ENCODE measurements around the gene NPRL2.

The NPRL2 gene

DNA sequence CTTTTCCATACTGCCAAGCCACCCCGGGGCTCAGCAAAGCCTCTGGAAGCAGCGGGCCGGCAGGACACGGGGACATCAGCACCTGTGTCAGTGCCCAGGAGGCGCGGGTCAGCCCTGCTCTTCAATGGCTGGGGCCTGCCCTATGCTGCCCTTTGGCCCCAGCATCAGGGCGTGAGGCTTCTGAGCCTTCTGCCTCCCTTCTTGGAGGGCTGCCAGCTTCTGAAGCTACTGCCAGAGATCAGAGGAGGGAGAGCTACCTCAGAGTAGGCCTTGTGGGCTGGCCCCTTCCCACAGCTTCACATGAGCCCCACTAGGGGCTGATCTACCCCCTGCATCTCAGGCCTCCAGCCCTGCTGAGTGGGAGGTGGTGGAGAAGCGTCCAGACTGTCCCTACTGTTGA, 21.8 kb upstream of the NPRL2 start:
- TF ChIP-seq, protein P1, sequence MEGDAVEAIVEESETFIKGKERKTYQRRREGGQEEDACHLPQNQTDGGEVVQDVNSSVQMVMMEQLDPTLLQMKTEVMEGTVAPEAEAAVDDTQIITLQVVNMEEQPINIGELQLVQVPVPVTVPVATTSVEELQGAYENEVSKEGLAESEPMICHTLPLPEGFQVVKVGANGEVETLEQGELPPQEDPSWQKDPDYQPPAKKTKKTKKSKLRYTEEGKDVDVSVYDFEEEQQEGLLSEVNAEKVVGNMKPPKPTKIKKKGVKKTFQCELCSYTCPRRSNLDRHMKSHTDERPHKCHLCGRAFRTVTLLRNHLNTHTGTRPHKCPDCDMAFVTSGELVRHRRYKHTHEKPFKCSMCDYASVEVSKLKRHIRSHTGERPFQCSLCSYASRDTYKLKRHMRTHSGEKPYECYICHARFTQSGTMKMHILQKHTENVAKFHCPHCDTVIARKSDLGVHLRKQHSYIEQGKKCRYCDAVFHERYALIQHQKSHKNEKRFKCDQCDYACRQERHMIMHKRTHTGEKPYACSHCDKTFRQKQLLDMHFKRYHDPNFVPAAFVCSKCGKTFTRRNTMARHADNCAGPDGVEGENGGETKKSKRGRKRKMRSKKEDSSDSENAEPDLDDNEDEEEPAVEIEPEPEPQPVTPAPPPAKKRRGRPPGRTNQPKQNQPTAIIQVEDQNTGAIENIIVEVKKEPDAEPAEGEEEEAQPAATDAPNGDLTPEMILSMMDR (IDR thresholded peaks at IDR 0.05; ENCODE audit: low read length), result no peak
- TF ChIP-seq EZH2 (IDR thresholded peaks at IDR 0.05; ENCODE audit: borderline replicate concordance, low read length), result no peak
- H3K36me3 ChIP-seq (ENCODE audit: insufficient read depth, low read length), result no peaks in the 10 kb centered on the region
- no peak overlapping the region for H2AFZ ChIP-seq (ENCODE audit: low read length)
- H3K27me3 ChIP-seq (ENCODE audit: insufficient read depth, low read length), result peaks cover 11% of the 10 kb centered on the region; the same call in 1 of the 2 replicates
- no peaks in the 10 kb centered on the region for H3K4me1 ChIP-seq (ENCODE audit: insufficient read depth, low read length, severe bottlenecking)
- no peaks in the 10 kb centered on the region for H3F3A ChIP-seq (ENCODE audit: insufficient read depth, low read length)
- H3K27ac ChIP-seq (ENCODE audit: low read depth, low read length, poor library complexity, severe bottlenecking), result no peak overlapping the region
- H3K4me2 ChIP-seq (ENCODE audit: low read length), result no peak overlapping the region
- H3K9me2 ChIP-seq (ENCODE audit: low read depth, low read length), result no peaks in the 10 kb centered on the region
- no peaks in the 10 kb centered on the region for H3K9me3 ChIP-seq (ENCODE audit: low read length)
- no peaks in the 10 kb centered on the region for H4K20me1 ChIP-seq (ENCODE audit: insufficient read depth, low read length)
- no peak overlapping the region for H3K9ac ChIP-seq (ENCODE audit: low read length)
- H3K4me3 ChIP-seq (ENCODE audit: low read depth, low read length, poor library complexity, severe bottlenecking), result no peak overlapping the region
- no peaks in the 10 kb centered on the region for H3K79me2 ChIP-seq (ENCODE audit: insufficient read depth, low read length)

DNA sequence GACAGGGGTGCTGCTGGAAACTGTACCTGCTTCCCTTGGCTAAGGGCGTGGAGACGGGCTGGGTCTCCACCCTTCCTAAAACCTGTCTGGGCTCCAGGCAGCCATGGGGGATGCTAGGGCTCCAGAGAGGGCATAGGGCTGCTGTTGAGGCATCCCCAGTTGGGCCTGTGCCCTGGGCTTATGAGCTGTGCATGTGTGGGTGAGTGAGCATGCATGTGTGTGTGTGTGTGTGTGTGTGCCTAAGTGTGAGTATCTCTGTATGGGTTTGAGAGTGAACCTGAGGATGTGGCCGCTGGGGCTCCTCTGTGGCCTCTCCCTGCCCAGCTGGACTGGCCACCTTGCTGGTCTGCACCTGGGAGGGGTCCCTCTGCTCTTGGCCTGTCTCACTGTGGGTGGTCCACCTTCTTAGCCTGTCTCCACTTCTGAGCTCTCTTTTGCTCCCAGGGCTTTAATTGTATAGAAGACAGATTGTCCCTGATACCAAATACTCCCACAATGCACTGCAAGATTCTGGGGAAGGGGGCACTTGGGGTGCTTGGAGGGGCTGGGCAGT, 20.6 kb upstream of the NPRL2 start:
- TF ChIP-seq, protein P1 (IDR thresholded peaks at IDR 0.05; ENCODE audit: low read length), result no peak
- TF ChIP-seq EZH2 (IDR thresholded peaks at IDR 0.05; ENCODE audit: borderline replicate concordance, low read length), result no peak
- Histone ChIP-seq H3K36me3 (ENCODE audit: insufficient read depth, low read length) (no peaks in the 10 kb centered on the region), H3K4me2 (ENCODE audit: low read length) (no peak overlapping the region), H3K79me2 (ENCODE audit: insufficient read depth, low read length) (no peaks in the 10 kb centered on the region), H3K27me3 (ENCODE audit: insufficient read depth, low read length) (peaks cover 11% of the 10 kb centered on the region), H3K27ac (ENCODE audit: low read depth, low read length, poor library complexity, severe bottlenecking) (no peak overlapping the region), H3K9ac (ENCODE audit: low read length) (no peak overlapping the region), H3K9me3 (ENCODE audit: low read length) (no peaks in the 10 kb centered on the region), H4K20me1 (ENCODE audit: insufficient read depth, low read length) (no peaks in the 10 kb centered on the region), H3F3A (ENCODE audit: insufficient read depth, low read length) (no peaks in the 10 kb centered on the region), H3K4me3 (ENCODE audit: low read depth, low read length, poor library complexity, severe bottlenecking) (no peak overlapping the region), H3K9me2 (ENCODE audit: low read depth, low read length) (no peaks in the 10 kb centered on the region), H2AFZ (ENCODE audit: low read length) (no peak overlapping the region), H3K4me1 (ENCODE audit: insufficient read depth, low read length, severe bottlenecking) (no peaks in the 10 kb centered on the region)

DNA sequence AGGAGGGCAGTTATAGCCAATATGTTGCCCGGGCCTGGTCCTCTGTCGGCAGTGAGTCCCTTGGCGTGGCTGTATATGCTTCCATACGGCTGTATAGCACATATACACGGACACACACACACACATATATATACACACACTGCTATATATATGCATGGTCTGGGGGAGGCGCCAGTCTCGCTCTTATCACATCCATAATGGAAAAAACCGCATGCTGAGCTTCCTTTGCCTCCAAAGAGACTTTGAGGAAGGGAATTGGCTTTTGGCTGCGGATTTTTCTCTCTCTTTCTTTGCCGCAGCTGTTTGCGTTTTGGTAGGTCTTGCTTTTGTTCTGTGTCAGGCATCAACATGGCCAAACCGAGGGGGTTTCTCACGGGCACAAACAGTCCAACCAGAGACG, 20.0 kb upstream of the NPRL2 start:
- Histone ChIP-seq H3K79me2 (ENCODE audit: insufficient read depth, low read length) (no peaks in the 10 kb centered on the region), H3K36me3 (ENCODE audit: insufficient read depth, low read length) (no peaks in the 10 kb centered on the region), H3K27me3 (ENCODE audit: insufficient read depth, low read length) (peaks cover 11% of the 10 kb centered on the region), H3K4me1 (ENCODE audit: insufficient read depth, low read length, severe bottlenecking) (peaks cover 3% of the 10 kb centered on the region), H3K4me2 (ENCODE audit: low read length) (no peak overlapping the region), H3K9me3 (ENCODE audit: low read length) (no peaks in the 10 kb centered on the region), H3K4me3 (ENCODE audit: low read depth, low read length, poor library complexity, severe bottlenecking) (no peak overlapping the region), H3K9me2 (ENCODE audit: low read depth, low read length) (no peaks in the 10 kb centered on the region), H3F3A (ENCODE audit: insufficient read depth, low read length) (no peaks in the 10 kb centered on the region), H3K27ac (ENCODE audit: low read depth, low read length, poor library complexity, severe bottlenecking) (no peak overlapping the region), H2AFZ (ENCODE audit: low read length) (no peak overlapping the region), H3K9ac (ENCODE audit: low read length) (no peak overlapping the region), H4K20me1 (ENCODE audit: insufficient read depth, low read length) (no peaks in the 10 kb centered on the region)
- TF ChIP-seq EZH2 (IDR thresholded peaks at IDR 0.05; ENCODE audit: borderline replicate concordance, low read length), result no peak
- TF ChIP-seq, protein P1 (IDR thresholded peaks at IDR 0.05; ENCODE audit: low read length), result peak; percentile 46

All from OCI-LY1 (cell line).